22Rv1 (cell line): ENCODE results near the gene GRM8.

Experiments used
- CTCF ChIP-seq: fragments of 450-650 bp; IDR thresholded peaks from 2 replicates; pipeline ENCODE4 v1.5.1; 2017; ENCODE audit warnings: mild to moderate bottlenecking
- ZFX ChIP-seq: fragments of 450-650 bp; IDR thresholded peaks from 2 replicates; pipeline ENCODE4 v1.6.1; 2017; ENCODE audit warnings: antibody characterized with exemption, borderline replicate concordance

DNA sequence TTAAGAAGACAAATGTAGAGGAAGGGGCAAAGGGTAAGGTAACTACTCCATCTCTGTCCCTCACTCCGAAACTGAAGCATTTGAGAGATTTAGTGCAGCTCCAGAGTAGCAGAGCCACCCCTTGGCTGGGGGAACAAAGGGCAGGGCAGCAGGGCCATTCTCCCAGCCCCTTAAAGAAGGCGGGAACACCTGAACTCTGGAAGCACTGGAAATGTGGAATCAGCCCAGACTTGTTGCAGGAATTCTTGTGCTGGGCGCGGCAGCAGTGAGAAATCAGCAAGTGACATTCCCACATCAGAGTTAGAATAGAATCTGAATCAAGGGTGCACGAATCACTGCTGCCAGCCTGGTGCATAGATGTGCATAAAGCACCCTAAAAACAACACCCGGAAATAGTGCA lies 34.4 kb upstream of the GRM8 start:
- TF ChIP-seq CTCF (no peak), ZFX (no peak)
